Activated CD4-positive, alpha-beta memory T cell treated with anti-CD3 and anti-CD28 coated beads for 36 hours (primary cell): Measurements from ENCODE around the gene TSHR. TPM values are rescaled to one million over a fixed set of nuclear protein-coding genes. Genes with fewer than 3 reads are reported as not detected.

Experiments used
- CTCF ChIA-PET: fragments of 350-600 bp; sonication (Branson Sonifier 250); formaldehyde crosslinking; loops from one replicate; lab custom pipeline; 2021; ENCODE audit warnings: antibody characterized with exemption, inconsistent platforms; lab: Charles Lee
- POLR2A ChIA-PET: fragments of 350-600 bp; sonication (Branson Sonifier 250); formaldehyde crosslinking; loops from one replicate; lab custom pipeline; 2021; ENCODE audit warnings: antibody characterized with exemption; lab: Charles Lee
- DNase-seq: peaks from one replicate; pipeline ENCODE4 v3.0.0-alpha.2; 2020
- H3K27ac Mint-ChIP-seq: one replicate; pipeline ENCODE4 v1.8.0; 2021; ENCODE audit warnings: mixed read lengths
- H3K27me3 Mint-ChIP-seq: one replicate; pipeline ENCODE4 v1.8.0; 2021; ENCODE audit warnings: mixed read lengths
- H3K36me3 Mint-ChIP-seq: one replicate; pipeline ENCODE4 v1.8.0; 2021; ENCODE audit warnings: mixed read lengths
- H3K4me1 Mint-ChIP-seq: one replicate; pipeline ENCODE4 v1.8.0; 2021; ENCODE audit warnings: low read depth, mixed read lengths
- H3K4me3 Mint-ChIP-seq: one replicate; pipeline ENCODE4 v1.8.0; 2021; ENCODE audit warnings: mild to moderate bottlenecking, mixed read lengths
- H3K9me3 Mint-ChIP-seq: one replicate; pipeline ENCODE4 v1.8.0; 2021; ENCODE audit warnings: mixed read lengths
- intact Hi-C: fragments of 100-400 bp; cut with micrococcal nuclease; formaldehyde crosslinking; loops from one replicate; pipeline ENCODE4 v1.15.1; 2023
- total RNA-seq, 2 experiments: library from RNA; stranded (reverse); gene quantifications; one replicate each; pipeline ENCODE4 v1.2.3, GENCODE V29; 2021

TSHR gene
- total RNA-seq, 2 experiments from 2014 or later: not detected

DNA sequence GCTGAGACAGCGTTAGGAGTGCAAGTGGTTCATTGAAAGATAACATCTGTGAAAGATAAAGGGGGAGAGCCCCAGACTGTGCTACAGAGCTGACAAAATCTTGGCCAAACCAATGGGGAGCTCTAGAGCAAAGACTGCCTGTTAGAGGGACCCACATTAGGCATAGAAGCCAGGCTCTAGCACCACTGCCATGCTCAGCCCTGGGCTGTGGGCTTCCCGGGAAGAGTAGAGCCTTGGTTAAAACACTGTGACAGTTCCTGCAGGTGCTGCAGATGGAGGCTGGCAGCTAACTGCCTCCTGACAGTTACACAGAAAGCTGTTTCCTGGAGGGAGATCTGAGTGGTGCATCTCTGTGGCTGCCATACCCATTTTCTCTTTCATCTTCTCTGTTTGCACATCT, 23.0 kb downstream of the TSHR start:
- peaks cover 18% of the 10 kb centered on the region for H3K4me1 Mint-ChIP-seq
- H3K27me3 Mint-ChIP-seq: peaks cover under 1% of the 10 kb centered on the region
- H3K27ac Mint-ChIP-seq: no peak overlapping the region
- no peak overlapping the region for H3K4me3 Mint-ChIP-seq
- peak; percentile 41 for DNase-seq
- H3K36me3 Mint-ChIP-seq: no peaks in the 10 kb centered on the region
- CTCF ChIA-PET: interaction anchor here (0.6 to 9.6 kb wide), 8 partner anchors 8 to 36 kb away, joined by 3 to 84 read pairs (median 4); partner anchors contain the start of gene TSHR
- no peaks in the 10 kb centered on the region for H3K9me3 Mint-ChIP-seq
- intact Hi-C loops: no loop called here
- POLR2A ChIA-PET: interaction anchor here (1.2 kb wide), 1 partner anchor 10 kb away, joined by 3 read pairs; no protein-coding TSS in a partner anchor

GRCh38 chr14:80979951-80980350, 24.5 kb downstream of the TSHR start:
- H3K27ac Mint-ChIP-seq: no peak overlapping the region
- POLR2A ChIA-PET: no interaction called here
- CTCF ChIA-PET: interaction anchor here (1.0 kb wide), 1 partner anchor 10 kb away, joined by 3 read pairs; no protein-coding TSS in a partner anchor

GRCh38 chr14:80981156-80981555, 25.7 kb downstream of the TSHR start:
- ChIA-PET POLR2A (no interaction called here), CTCF (no interaction called here)
- Mint-ChIP-seq H3K27ac (no peak overlapping the region), H3K27me3 (peaks cover 4% of the 10 kb centered on the region), H3K4me1 (peaks cover 14% of the 10 kb centered on the region), H3K9me3 (no peaks in the 10 kb centered on the region), H3K4me3 (no peak overlapping the region), H3K36me3 (no peaks in the 10 kb centered on the region)
- no peak for DNase-seq
- intact Hi-C loops: no loop called here

More at GRCh38 chr14:80979951-80980350, 24.5 kb downstream of the TSHR start:
- H3K9me3 Mint-ChIP-seq: no peaks in the 10 kb centered on the region
- no peaks in the 10 kb centered on the region for H3K27me3 Mint-ChIP-seq
- no peak overlapping the region for H3K4me3 Mint-ChIP-seq
- intact Hi-C loops: no loop called here
- H3K4me1 Mint-ChIP-seq: peaks cover 14% of the 10 kb centered on the region
- DNase-seq: no peak
- H3K36me3 Mint-ChIP-seq: no peaks in the 10 kb centered on the region

DNA sequence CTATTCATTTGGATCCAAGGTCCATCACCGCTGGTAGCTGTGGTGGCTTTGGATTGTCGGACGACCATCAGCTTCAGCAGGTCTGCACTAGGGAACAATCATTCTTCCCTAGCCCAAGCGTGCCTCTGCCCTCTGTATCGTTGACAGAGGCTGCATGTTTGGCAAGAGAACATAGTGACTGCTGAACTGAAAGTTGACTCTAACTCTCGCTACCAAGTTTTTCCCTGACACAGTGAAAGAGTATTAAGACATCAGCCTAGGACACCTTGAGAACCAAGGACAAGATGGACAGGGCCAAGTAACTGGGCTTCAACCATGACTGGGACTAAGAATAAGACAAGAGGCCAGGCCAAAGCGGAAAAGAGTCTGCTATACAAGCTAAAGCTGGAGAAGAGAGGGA, 26.3 kb downstream of the TSHR start:
- peaks cover 14% of the 10 kb centered on the region for H3K4me1 Mint-ChIP-seq
- intact Hi-C loops: no loop called here
- H3K36me3 Mint-ChIP-seq: no peaks in the 10 kb centered on the region
- peaks cover 4% of the 10 kb centered on the region for H3K27me3 Mint-ChIP-seq
- POLR2A ChIA-PET: no interaction called here
- H3K4me3 Mint-ChIP-seq: no peak overlapping the region
- H3K9me3 Mint-ChIP-seq: no peaks in the 10 kb centered on the region
- CTCF ChIA-PET: no interaction called here
- no peak for DNase-seq
- no peak overlapping the region for H3K27ac Mint-ChIP-seq

GRCh38 chr14:80982711-80983110, 27.3 kb downstream of the TSHR start:
- no peak overlapping the region for H3K27ac Mint-ChIP-seq
- ChIA-PET CTCF (no interaction called here), POLR2A (interaction anchor here (1.5 kb wide), 1 partner anchor 23 kb away, joined by 3 read pairs; no protein-coding TSS in a partner anchor)
- no peak overlapping the region for H3K4me3 Mint-ChIP-seq
- no peaks in the 10 kb centered on the region for H3K9me3 Mint-ChIP-seq
- H3K36me3 Mint-ChIP-seq: no peaks in the 10 kb centered on the region
- peaks cover 4% of the 10 kb centered on the region for H3K27me3 Mint-ChIP-seq
- intact Hi-C loops: no loop called here
- no peak for DNase-seq
- peaks cover 11% of the 10 kb centered on the region for H3K4me1 Mint-ChIP-seq

- no peak overlapping the region for H3K4me3 Mint-ChIP-seq
- peak; percentile 72 for DNase-seq
- H3K27ac Mint-ChIP-seq: no peak overlapping the region
- intact Hi-C loops: loop anchor here (1.0 to 2.0 kb wide), 5 partner anchors 28 to 177 kb away; partner anchors contain the start of gene TSHR
- no peaks in the 10 kb centered on the region for H3K36me3 Mint-ChIP-seq
- ChIA-PET POLR2A (interaction anchor here (1.8 kb wide), 1 partner anchor 13 kb away, joined by 3 read pairs; no protein-coding TSS in a partner anchor), CTCF (interaction anchor here (0.7 to 6.8 kb wide), 45 partner anchors 9 to 931 kb away, joined by 3 to 112 read pairs (median 4); partner anchors contain the start of genes CEP128 and TSHR)
- no peaks in the 10 kb centered on the region for H3K4me1 Mint-ChIP-seq
- H3K27me3 Mint-ChIP-seq: peaks cover 9% of the 10 kb centered on the region
- H3K9me3 Mint-ChIP-seq: no peaks in the 10 kb centered on the region
Observed at GRCh38 chr14:80987235-80988032, 32.0 kb downstream of the TSHR start.

- ChIA-PET POLR2A (no interaction called here), CTCF (interaction anchor here (0.7 to 6.8 kb wide), 16 partner anchors 9 to 775 kb away, joined by 3 to 112 read pairs (median 6); partner anchors contain the start of genes CEP128 and TSHR)
- H3K9me3 Mint-ChIP-seq: no peaks in the 10 kb centered on the region
- no peak for DNase-seq
- no peak overlapping the region for H3K27ac Mint-ChIP-seq
- intact Hi-C loops: loop anchor here (1.0 to 2.0 kb wide), 2 partner anchors 41 to 176 kb away; no protein-coding TSS in a partner anchor
- no peaks in the 10 kb centered on the region for H3K36me3 Mint-ChIP-seq
- peaks cover 9% of the 10 kb centered on the region for H3K27me3 Mint-ChIP-seq
- H3K4me3 Mint-ChIP-seq: no peak overlapping the region
- no peaks in the 10 kb centered on the region for H3K4me1 Mint-ChIP-seq
Observed at GRCh38 chr14:80988192-80988591, 32.8 kb downstream of the TSHR start.

- intact Hi-C loops: loop anchor here (1.0 to 2.0 kb wide), 2 partner anchors 42 to 175 kb away; no protein-coding TSS in a partner anchor
- ChIA-PET CTCF (interaction anchor here (0.9 to 6.8 kb wide), 9 partner anchors 8 to 175 kb away, joined by 3 to 112 read pairs (median 10); partner anchors contain the start of gene TSHR), POLR2A (interaction anchor here (0.8 kb wide), 1 partner anchor 58 kb away, joined by 3 read pairs; no protein-coding TSS in a partner anchor)
- Mint-ChIP-seq H3K27ac (no peak overlapping the region), H3K4me3 (no peak overlapping the region), H3K27me3 (peaks cover 9% of the 10 kb centered on the region), H3K36me3 (no peaks in the 10 kb centered on the region), H3K9me3 (no peaks in the 10 kb centered on the region), H3K4me1 (no peaks in the 10 kb centered on the region)
- DNase-seq: no peak
Observed at GRCh38 chr14:80988735-80989429, 33.5 kb downstream of the TSHR start.

- Mint-ChIP-seq H3K27ac (no peak overlapping the region), H3K27me3 (peaks cover 16% of the 10 kb centered on the region), H3K9me3 (no peaks in the 10 kb centered on the region), H3K4me1 (peaks cover 7% of the 10 kb centered on the region), H3K36me3 (no peaks in the 10 kb centered on the region), H3K4me3 (no peak overlapping the region)
- ChIA-PET POLR2A (no interaction called here), CTCF (interaction anchor here (0.6 to 1.7 kb wide), 2 partner anchors 171 to 227 kb away, joined by 3 to 5 read pairs; no protein-coding TSS in a partner anchor)
- intact Hi-C loops: no loop called here
- DNase-seq: no peak
Observed at GRCh38 chr14:80992580-80992979, 37.2 kb downstream of the TSHR start.

GRCh38 chr14:80996049-80996901, 40.9 kb downstream of the TSHR start:
- peak; percentile 20 for DNase-seq
- intact Hi-C loops: loop anchor here (1.0 to 5.0 kb wide), 5 partner anchors 66 to 468 kb away; no protein-coding TSS in a partner anchor
- no peaks in the 10 kb centered on the region for H3K9me3 Mint-ChIP-seq
- H3K36me3 Mint-ChIP-seq: no peaks in the 10 kb centered on the region
- H3K27ac Mint-ChIP-seq: no peak overlapping the region
- no peak overlapping the region for H3K4me3 Mint-ChIP-seq
- H3K27me3 Mint-ChIP-seq: peaks cover 15% of the 10 kb centered on the region
- ChIA-PET POLR2A (interaction anchor here (1.5 kb wide), 1 partner anchor 168 kb away, joined by 3 read pairs; no protein-coding TSS in a partner anchor), CTCF (interaction anchor here (0.6 to 3.3 kb wide), 26 partner anchors 9 to 477 kb away, joined by 3 to 68 read pairs (median 4); partner anchors contain the start of genes CEP128 and TSHR)
- peaks cover 7% of the 10 kb centered on the region for H3K4me1 Mint-ChIP-seq

- ChIA-PET POLR2A (no interaction called here), CTCF (no interaction called here)
- H3K27ac Mint-ChIP-seq: no peak overlapping the region
- DNase-seq: no peak
- H3K36me3 Mint-ChIP-seq: no peaks in the 10 kb centered on the region
- H3K9me3 Mint-ChIP-seq: no peaks in the 10 kb centered on the region
- peaks cover 2% of the 10 kb centered on the region for H3K4me1 Mint-ChIP-seq
- H3K27me3 Mint-ChIP-seq: peaks cover 13% of the 10 kb centered on the region
- H3K4me3 Mint-ChIP-seq: no peak overlapping the region
- intact Hi-C loops: no loop called here
Observed at GRCh38 chr14:81001447-81001846, 46.0 kb downstream of the TSHR start.
